CD4-positive, alpha-beta T cell treated with Interleukin-6 at 100 ng/mL for 8 hours (primary cell): Measurements from ENCODE around the gene ACSS2.

ENCODE experiments used
- DNase-seq: peaks from one replicate; pipeline ENCODE4 v3.0.0-alpha.2; 2020; ENCODE audit warnings: mixed read lengths, low spot score

The ACSS2 gene

GRCh38 chr20:34907616-34908469 is 31.4 kb downstream of the ACSS2 start:
- no peak for DNase-seq

- DNase-seq: no peak
Measured at GRCh38 chr20:34915131-34915530, 38.7 kb downstream of the ACSS2 start.

- no peak for DNase-seq
Measured at GRCh38 chr20:34915749-34916455, 39.5 kb downstream of the ACSS2 start.

GRCh38 chr20:34916774-34917354 is 40.5 kb downstream of the ACSS2 start:
- no peak for DNase-seq

- DNase-seq: no peak
Measured at GRCh38 chr20:34920055-34920454, 43.6 kb downstream of the ACSS2 start.

GRCh38 chr20:34921436-34921835 is 45.0 kb downstream of the ACSS2 start:
- DNase-seq: no peak

- no peak for DNase-seq
Measured at GRCh38 chr20:34922654-34923381, 46.4 kb downstream of the ACSS2 start.

- DNase-seq: no peak
Measured at GRCh38 chr20:34923414-34923813, 47.0 kb downstream of the ACSS2 start.

GRCh38 chr20:34925341-34925740 is 48.9 kb downstream of the ACSS2 start:
- no peak for DNase-seq

GRCh38 chr20:34925981-34926380 is 49.6 kb downstream of the ACSS2 start:
- DNase-seq: no peak

GRCh38 chr20:34926581-34926980 is 50.2 kb downstream of the ACSS2 start:
- no peak for DNase-seq

GRCh38 chr20:34927736-34928135 is 51.3 kb downstream of the ACSS2 start:
- no peak for DNase-seq

GRCh38 chr20:34928411-34928810 is 52.0 kb downstream of the ACSS2 start:
- DNase-seq: no peak

GRCh38 chr20:34931771-34932170 is 55.4 kb downstream of the ACSS2 start:
- DNase-seq: no peak

- DNase-seq: no peak
Measured at GRCh38 chr20:34938466-34939163, 62.2 kb downstream of the ACSS2 start.

- DNase-seq: no peak
Measured at GRCh38 chr20:34940081-34940481, 63.7 kb downstream of the ACSS2 start.

GRCh38 chr20:34941226-34941625 is 64.8 kb downstream of the ACSS2 start:
- DNase-seq: no peak

- no peak for DNase-seq
Measured at GRCh38 chr20:34942301-34942700, 65.9 kb downstream of the ACSS2 start.

GRCh38 chr20:34943808-34944567 is 67.6 kb downstream of the ACSS2 start:
- DNase-seq: no peak

- no peak for DNase-seq
Measured at GRCh38 chr20:34945315-34946077, 69.1 kb downstream of the ACSS2 start.
